Subcutaneous abdominal adipose tissue (tissue), 5 donors: Measurements from ENCODE around the gene STARD9.

ENCODE experiments used
- H3K27ac ChIP-seq: one replicate; pipeline ENCODE4 v1.7.0; 2013; ENCODE audit warnings: low read depth, mild to moderate bottlenecking, inconsistent platforms, low read length, moderate library complexity
- H3K27me3 ChIP-seq, 5 donors: one replicate each; pipeline ENCODE4 v1.7.0; 2013; ENCODE audit warnings: low read length in 5 of 5, inconsistent platforms in 1 of 5; ENCODE audit not compliant: control insufficient read depth in 5 of 5, insufficient read depth in 4 of 5
- H3K36me3 ChIP-seq, 5 donors: one replicate each; pipeline ENCODE4 v1.7.0; 2013; ENCODE audit warnings: low read length in 5 of 5; ENCODE audit not compliant: control insufficient read depth in 5 of 5, insufficient read depth in 5 of 5
- H3K4me1 ChIP-seq, 5 donors: one replicate each; pipeline ENCODE4 v1.7.0; 2013; ENCODE audit warnings: low read length in 5 of 5, mild to moderate bottlenecking in 3 of 5, moderate library complexity in 1 of 5; ENCODE audit not compliant: control insufficient read depth in 5 of 5, insufficient read depth in 5 of 5
- H3K4me3 ChIP-seq, 5 donors: one replicate each; pipeline ENCODE4 v1.7.0; 2013; ENCODE audit warnings: low read length in 5 of 5, low read depth in 1 of 5
- H3K9ac ChIP-seq, 5 donors: one replicate each; pipeline ENCODE4 v1.7.0; 2013; ENCODE audit warnings: low read length in 5 of 5, mild to moderate bottlenecking in 4 of 5, moderate library complexity in 3 of 5
- H3K9me3 ChIP-seq, 5 donors: one replicate each; pipeline ENCODE4 v1.7.0; 2013; ENCODE audit warnings: low read length in 5 of 5; ENCODE audit not compliant: control insufficient read depth in 5 of 5
- donor health status: healthy.
- donor health status: healthy.
- donor health status: healthy.
- donor health status: healthy.
- donor health status: healthy.

Gene STARD9

DNA sequence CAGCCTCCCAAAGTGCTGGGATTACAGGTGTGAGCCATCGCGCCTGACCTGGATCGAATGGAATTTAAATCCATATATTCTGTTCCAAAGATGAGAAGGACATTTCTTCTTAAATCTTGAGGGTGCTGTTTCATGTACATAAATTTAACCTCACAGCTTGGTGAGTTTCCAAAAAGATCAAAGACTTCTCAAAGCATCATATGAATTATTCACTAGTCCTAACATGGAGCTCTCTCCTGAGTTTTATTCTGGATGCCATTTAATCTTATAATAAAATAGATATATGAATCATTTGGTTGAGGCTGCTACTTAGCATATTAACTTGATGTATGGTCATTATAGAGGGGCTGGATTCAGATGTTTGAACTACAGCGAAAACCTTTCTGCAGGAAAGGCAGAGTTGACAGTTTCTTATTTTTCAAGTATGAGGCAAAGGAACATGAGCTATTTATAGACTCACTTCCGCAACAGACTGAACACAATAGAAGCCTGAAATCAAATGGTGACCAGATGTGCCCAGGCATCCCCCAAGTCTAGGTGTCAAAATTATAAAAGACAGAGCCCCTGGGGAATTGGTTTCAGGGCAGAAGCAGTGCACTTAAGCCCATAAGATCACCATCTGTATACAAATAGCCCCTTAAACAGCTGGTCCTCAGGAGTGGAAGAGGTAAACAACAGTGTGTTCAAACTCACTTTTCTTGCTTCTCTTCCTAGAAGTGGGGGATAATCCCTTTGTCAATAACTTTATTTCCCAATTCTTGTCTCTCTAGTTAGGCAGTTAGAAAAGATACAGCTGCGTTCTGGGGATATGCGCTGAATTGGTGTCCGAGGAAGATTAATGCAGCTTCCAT is 29.7 kb downstream of the STARD9 start:
- Histone ChIP-seq H3K4me1 (peaks cover 0 to 55% (median 23%) of the 10 kb centered on the region in 5 donors), H3K27me3 (no peaks in the 10 kb centered on the region), H3K4me3 (peak overlapping the region in 2 of 5 donors; percentile 5 to 9), H3K9ac (no peak overlapping the region), H3K27ac (peak overlapping the region; percentile 8), H3K36me3 (peaks cover 0 to 5% (median 3%) of the 10 kb centered on the region in 5 donors), H3K9me3 (no peaks in the 10 kb centered on the region)

DNA sequence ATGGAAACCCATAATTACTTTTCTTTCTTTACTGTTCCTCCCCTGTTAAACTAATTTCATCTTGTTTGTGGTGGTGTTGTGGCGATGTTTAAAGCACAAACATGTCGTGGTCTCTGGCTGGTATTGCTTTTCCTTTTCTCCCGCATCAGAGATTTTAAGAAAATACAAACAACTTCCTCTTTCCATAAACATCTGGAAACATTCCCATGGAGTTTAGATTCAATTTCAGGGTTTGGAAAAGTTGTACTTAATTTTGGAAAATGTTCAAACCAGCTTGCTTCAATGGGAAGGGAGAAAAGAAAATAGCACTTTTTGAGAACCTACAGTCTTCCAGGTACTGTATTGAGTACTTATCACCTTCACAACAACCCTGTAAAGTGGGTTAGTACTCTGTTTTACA is 30.4 kb downstream of the STARD9 start:
- Histone ChIP-seq H3K4me1 (peaks cover 0 to 57% (median 23%) of the 10 kb centered on the region in 5 donors), H3K27me3 (no peaks in the 10 kb centered on the region), H3K9ac (no peak overlapping the region), H3K9me3 (no peaks in the 10 kb centered on the region), H3K4me3 (peak overlapping the region in 2 of 5 donors; percentile 5 to 9), H3K36me3 (peaks cover 0 to 5% (median 3%) of the 10 kb centered on the region in 5 donors), H3K27ac (peak overlapping the region; percentile 8)

DNA sequence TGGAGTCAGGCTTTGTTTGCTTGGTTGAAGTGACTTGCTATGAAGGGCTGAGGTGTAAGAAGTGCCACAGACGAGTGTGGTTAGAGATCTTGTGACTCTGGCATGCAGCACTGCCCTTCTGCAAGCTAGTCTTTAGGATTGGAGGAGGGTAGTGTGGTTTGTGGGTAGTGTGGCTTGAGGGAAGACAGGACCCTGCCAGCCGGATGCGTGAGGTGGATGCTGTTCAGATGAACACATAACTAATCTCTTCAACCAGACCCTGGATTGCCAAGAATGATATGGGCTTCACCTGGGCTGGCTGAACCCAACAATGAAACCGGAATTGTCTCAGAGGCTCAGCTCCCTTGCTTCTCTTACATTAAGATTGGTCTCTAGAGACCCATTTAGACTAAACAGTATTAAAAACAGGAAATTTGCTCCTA is 32.7 kb downstream of the STARD9 start:
- H3K9ac ChIP-seq, result peak overlapping the region in 1 of 5 donors; percentile 50
- no peaks in the 10 kb centered on the region for H3K9me3 ChIP-seq
- H3K4me3 ChIP-seq, result no peak overlapping the region
- peaks cover 0 to 65% (median 23%) of the 10 kb centered on the region in 5 donors for H3K4me1 ChIP-seq
- no peaks in the 10 kb centered on the region for H3K27me3 ChIP-seq
- H3K27ac ChIP-seq, result no peak overlapping the region
- peaks cover 0 to 5% (median 0%) of the 10 kb centered on the region in 5 donors for H3K36me3 ChIP-seq

- no peak overlapping the region for H3K9ac ChIP-seq
- H3K36me3 ChIP-seq, result peaks cover 0 to 5% (median 0%) of the 10 kb centered on the region in 5 donors
- H3K4me3 ChIP-seq, result no peak overlapping the region
- peak overlapping the region; percentile 50 for H3K27ac ChIP-seq
- peaks cover 0 to 65% (median 23%) of the 10 kb centered on the region in 5 donors for H3K4me1 ChIP-seq
- no peaks in the 10 kb centered on the region for H3K9me3 ChIP-seq
- no peaks in the 10 kb centered on the region for H3K27me3 ChIP-seq
Measured at GRCh38 chr15:42608752-42609488, 33.5 kb downstream of the STARD9 start.

DNA sequence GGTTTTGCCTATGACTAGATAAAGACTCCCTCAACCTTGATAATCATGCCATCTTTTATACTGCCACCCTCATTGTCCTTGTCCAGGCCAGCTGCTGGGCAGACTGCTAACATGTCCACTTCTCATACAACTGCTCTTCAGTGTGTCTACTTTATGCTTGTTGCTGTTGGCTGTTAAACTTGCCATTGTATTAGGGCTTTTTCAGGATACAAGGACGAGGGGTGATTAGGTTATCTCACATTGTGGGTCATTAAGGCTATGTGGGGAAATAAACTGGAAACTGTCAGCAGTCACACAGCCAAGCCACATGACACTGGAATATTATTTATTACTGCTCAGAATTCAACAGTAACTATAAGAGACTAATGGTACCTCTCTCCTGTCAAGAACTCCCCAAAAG is 36.1 kb downstream of the STARD9 start:
- H3K9me3 ChIP-seq, result no peaks in the 10 kb centered on the region
- H3K4me1 ChIP-seq, result peaks cover 0 to 48% (median 8%) of the 10 kb centered on the region in 5 donors
- no peak overlapping the region for H3K27ac ChIP-seq
- H3K9ac ChIP-seq, result no peak overlapping the region
- peaks cover 0 to 3% (median 0%) of the 10 kb centered on the region in 5 donors for H3K36me3 ChIP-seq
- no peak overlapping the region for H3K4me3 ChIP-seq
- no peaks in the 10 kb centered on the region for H3K27me3 ChIP-seq

DNA sequence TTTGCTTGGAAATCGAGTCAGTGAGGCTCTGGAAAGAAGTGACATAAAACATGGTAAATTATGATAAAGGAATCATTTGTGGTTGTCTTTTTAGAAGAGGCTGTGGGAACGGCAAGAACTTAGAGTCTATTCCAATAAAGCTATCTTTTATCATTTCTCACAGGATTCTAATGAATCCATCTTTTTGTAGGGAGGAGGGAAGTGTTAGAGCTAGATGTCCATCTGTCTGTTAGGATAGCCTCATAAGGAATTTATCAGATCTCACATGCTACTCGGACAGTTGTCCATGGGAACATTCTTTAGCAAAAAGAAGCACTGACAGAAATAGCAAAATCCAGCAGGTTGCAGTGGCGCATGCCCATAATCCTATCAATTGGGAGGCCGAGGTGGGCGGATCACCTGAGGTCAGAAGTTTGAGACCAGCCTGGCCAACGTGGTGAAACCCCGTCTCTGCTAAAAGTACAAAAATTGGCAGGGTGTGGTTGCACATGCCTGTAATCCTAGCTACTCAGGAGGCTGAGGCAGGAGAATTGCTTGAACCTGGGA is 37.0 kb downstream of the STARD9 start:
- Histone ChIP-seq H3K4me1 (peaks cover 0 to 41% (median 8%) of the 10 kb centered on the region in 5 donors), H3K27me3 (no peaks in the 10 kb centered on the region), H3K9ac (no peak overlapping the region), H3K4me3 (no peak overlapping the region), H3K27ac (no peak overlapping the region), H3K9me3 (no peaks in the 10 kb centered on the region), H3K36me3 (no peaks in the 10 kb centered on the region)

GRCh38 chr15:42616107-42616506 is 40.7 kb downstream of the STARD9 start:
- no peak overlapping the region for H3K4me3 ChIP-seq
- no peak overlapping the region for H3K27ac ChIP-seq

GRCh38 chr15:42619656-42620371 is 44.4 kb downstream of the STARD9 start:
- Histone ChIP-seq H3K27ac (no peak overlapping the region), H3K9ac (no peak overlapping the region), H3K36me3 (peaks cover 0 to 6% (median 2%) of the 10 kb centered on the region in 5 donors), H3K4me1 (peaks cover 0 to 8% (median 0%) of the 10 kb centered on the region in 5 donors), H3K27me3 (no peaks in the 10 kb centered on the region), H3K9me3 (no peaks in the 10 kb centered on the region), H3K4me3 (no peak overlapping the region)

More at GRCh38 chr15:42616107-42616506, 40.7 kb downstream of the STARD9 start:
- Histone ChIP-seq H3K9me3 (no peaks in the 10 kb centered on the region), H3K4me1 (peaks cover 0 to 13% (median 3%) of the 10 kb centered on the region in 5 donors), H3K27me3 (no peaks in the 10 kb centered on the region), H3K36me3 (peaks cover 0 to 6% (median 2%) of the 10 kb centered on the region in 5 donors), H3K9ac (peak overlapping the region in 1 of 5 donors; percentile 11)

- no peak overlapping the region for H3K9ac ChIP-seq
- no peak overlapping the region for H3K27ac ChIP-seq
- H3K36me3 ChIP-seq, result peaks cover 0 to 6% (median 2%) of the 10 kb centered on the region in 5 donors
- no peak overlapping the region for H3K4me3 ChIP-seq
- no peaks in the 10 kb centered on the region for H3K27me3 ChIP-seq
- peaks cover 0 to under 1% (median 0%) of the 10 kb centered on the region in 5 donors for H3K4me1 ChIP-seq
- H3K9me3 ChIP-seq, result no peaks in the 10 kb centered on the region
Measured at GRCh38 chr15:42621386-42621785, 46.0 kb downstream of the STARD9 start.
